ENCODE results near the gene DNAH10. TPM values are rescaled to one million over a fixed set of nuclear protein-coding genes. Genes with fewer than 3 reads are reported as not detected.

The DNAH10 gene
- total RNA-seq, 1 donor from 2014 or later = under 0.01 TPM

DNA sequence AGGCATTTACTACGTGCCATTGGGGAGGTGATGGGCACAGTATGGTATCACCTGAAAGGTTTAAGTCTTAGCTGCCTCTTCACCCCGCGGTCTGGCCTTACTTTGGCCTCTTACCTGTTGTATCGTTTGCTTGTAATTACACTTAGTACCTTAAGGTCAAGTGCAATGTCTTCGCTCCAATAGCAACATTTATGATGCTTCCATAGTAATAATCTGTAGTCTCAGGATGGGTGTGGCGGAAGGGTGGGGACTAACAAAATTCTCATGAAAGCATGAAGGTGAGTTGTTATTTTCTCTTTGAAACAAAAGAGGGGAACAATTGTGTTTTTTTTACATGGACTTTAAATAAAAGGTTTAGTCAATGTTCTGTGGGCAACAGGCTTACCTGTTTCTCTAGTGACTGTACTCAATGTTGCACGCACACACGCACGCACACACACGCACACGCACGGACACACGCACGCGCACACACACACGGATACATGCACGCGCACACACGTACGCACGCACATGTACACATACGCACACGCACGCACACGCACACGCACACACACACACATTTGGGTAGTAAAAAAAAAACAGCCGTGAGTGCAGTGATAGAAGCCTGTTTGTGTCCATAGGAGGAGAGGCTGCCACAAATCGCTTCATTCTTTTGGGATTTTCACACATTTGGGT is 91.4 kb downstream of the DNAH10 start:
- no peaks in the 10 kb centered on the region for H3K36me3 ChIP-seq (ENCODE audit: control insufficient read depth, insufficient read depth, low read length)
- TF ChIP-seq, protein P1, sequence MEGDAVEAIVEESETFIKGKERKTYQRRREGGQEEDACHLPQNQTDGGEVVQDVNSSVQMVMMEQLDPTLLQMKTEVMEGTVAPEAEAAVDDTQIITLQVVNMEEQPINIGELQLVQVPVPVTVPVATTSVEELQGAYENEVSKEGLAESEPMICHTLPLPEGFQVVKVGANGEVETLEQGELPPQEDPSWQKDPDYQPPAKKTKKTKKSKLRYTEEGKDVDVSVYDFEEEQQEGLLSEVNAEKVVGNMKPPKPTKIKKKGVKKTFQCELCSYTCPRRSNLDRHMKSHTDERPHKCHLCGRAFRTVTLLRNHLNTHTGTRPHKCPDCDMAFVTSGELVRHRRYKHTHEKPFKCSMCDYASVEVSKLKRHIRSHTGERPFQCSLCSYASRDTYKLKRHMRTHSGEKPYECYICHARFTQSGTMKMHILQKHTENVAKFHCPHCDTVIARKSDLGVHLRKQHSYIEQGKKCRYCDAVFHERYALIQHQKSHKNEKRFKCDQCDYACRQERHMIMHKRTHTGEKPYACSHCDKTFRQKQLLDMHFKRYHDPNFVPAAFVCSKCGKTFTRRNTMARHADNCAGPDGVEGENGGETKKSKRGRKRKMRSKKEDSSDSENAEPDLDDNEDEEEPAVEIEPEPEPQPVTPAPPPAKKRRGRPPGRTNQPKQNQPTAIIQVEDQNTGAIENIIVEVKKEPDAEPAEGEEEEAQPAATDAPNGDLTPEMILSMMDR (IDR thresholded peaks at IDR 0.05; ENCODE audit: insufficient read depth, low read length, severe bottlenecking) = no peak
- H3K4me3 ChIP-seq (ENCODE audit: low read depth, low read length) = no peak overlapping the region
- DNase-seq (ENCODE audit: low read depth) (no peak), FAIRE-seq (no peak)
- peaks cover 2% of the 10 kb centered on the region for H3K27me3 ChIP-seq (ENCODE audit: control insufficient read depth, insufficient read depth, low read length)

DNA sequence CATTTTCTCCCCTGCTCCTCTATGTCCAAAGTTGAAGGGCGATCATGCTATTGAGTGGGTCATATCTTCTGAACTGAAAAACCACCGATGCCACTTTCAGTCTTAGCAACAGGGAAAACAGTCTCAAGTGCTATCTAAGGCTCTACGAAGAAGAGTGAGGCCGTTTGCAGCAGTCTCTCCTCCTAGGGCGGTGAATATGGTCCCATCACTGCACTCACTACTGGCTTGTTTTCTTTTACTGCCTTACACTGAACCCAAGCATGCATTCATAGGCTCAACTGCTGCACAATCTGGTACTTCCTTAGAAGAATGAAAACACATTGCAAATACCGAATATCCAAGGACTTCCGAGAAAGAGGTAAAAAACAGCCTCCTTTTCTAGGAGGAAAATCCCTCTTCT is 92.1 kb downstream of the DNAH10 start:
- no peak for DNase-seq (ENCODE audit: low read depth)
- H3K27me3 ChIP-seq (ENCODE audit: control insufficient read depth, insufficient read depth, low read length) = peaks cover 2% of the 10 kb centered on the region
- H3K4me3 ChIP-seq (ENCODE audit: low read depth, low read length) = no peak overlapping the region
- TF ChIP-seq, protein P1 (IDR thresholded peaks at IDR 0.05; ENCODE audit: insufficient read depth, low read length, severe bottlenecking) = no peak
- H3K36me3 ChIP-seq (ENCODE audit: control insufficient read depth, insufficient read depth, low read length) = no peaks in the 10 kb centered on the region
- FAIRE-seq = no peak

DNA sequence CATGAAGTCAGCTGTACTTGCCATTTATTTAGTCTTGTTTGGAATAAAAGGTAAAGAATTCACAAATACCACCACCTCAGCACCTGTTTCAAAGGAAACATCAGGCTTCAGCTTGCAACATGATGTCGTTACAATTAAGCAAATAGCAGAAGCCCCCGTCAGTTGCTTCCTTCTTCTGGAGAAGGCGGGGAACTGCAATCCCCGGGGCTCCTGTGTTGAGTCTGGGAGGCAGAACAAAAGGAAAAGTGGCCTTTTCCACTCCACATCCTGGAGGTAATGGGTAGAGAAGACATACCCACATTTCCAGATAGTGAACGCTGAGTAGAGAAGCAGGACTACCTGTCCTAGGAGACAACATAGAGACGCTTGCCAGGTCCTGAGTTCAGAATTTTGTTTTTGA is 92.8 kb downstream of the DNAH10 start:
- FAIRE-seq (no peak), DNase-seq (ENCODE audit: low read depth) (no peak)
- H3K27me3 ChIP-seq (ENCODE audit: control insufficient read depth, insufficient read depth, low read length) = no peaks in the 10 kb centered on the region
- TF ChIP-seq, protein P1 (IDR thresholded peaks at IDR 0.05; ENCODE audit: insufficient read depth, low read length, severe bottlenecking) = no peak
- no peak overlapping the region for H3K4me3 ChIP-seq (ENCODE audit: low read depth, low read length)
- H3K36me3 ChIP-seq (ENCODE audit: control insufficient read depth, insufficient read depth, low read length) = no peaks in the 10 kb centered on the region

DNA sequence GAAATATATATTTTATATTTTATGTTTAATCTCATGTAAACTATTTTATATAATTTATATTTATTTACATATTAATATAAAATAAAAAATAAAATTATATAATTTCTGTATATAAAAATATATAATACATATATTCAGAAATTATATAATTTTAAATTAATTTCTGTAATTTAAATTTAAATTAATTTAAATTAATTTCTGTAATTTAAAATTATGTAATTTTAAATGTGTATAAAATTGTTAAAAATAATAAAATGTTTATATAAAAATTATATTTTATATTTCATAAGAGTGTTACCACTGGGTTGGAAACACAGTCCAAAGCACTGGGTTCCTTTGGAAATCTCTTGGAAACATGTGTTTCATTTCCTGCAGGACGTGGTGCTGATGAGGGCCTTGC is 94.6 kb downstream of the DNAH10 start:
- FAIRE-seq (no peak), DNase-seq (ENCODE audit: low read depth) (no peak)
- no peak overlapping the region for H3K4me3 ChIP-seq (ENCODE audit: low read depth, low read length)
- no peaks in the 10 kb centered on the region for H3K36me3 ChIP-seq (ENCODE audit: control insufficient read depth, insufficient read depth, low read length)
- H3K27me3 ChIP-seq (ENCODE audit: control insufficient read depth, insufficient read depth, low read length) = no peaks in the 10 kb centered on the region
- TF ChIP-seq, protein P1 (IDR thresholded peaks at IDR 0.05; ENCODE audit: insufficient read depth, low read length, severe bottlenecking) = no peak

DNA sequence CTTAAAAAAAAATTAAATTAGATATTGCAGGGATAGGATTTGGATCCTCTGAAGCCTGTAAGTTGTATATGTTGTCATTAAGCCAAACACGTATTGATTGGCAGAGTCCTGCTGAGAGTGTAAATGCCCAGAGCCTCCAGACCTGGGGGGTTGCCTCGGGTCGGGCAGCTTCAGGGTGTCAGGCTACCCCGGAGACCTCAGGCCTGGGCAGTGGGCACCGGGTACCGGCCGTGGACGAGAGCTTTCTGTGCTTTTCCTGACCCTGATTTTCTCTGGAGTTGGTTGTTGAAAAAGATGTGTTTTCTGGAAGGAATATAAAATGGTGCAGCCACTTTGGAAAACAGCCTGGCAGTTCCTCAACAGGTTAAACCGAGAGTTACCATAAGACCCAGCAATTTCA is 96.1 kb downstream of the DNAH10 start:
- FAIRE-seq = no peak
- H3K27me3 ChIP-seq (ENCODE audit: control insufficient read depth, insufficient read depth, low read length) = no peaks in the 10 kb centered on the region
- H3K4me3 ChIP-seq (ENCODE audit: low read depth, low read length) = no peak overlapping the region
- no peak for DNase-seq (ENCODE audit: low read depth)
- TF ChIP-seq, protein P1 (IDR thresholded peaks at IDR 0.05; ENCODE audit: insufficient read depth, low read length, severe bottlenecking) = no peak
- no peaks in the 10 kb centered on the region for H3K36me3 ChIP-seq (ENCODE audit: control insufficient read depth, insufficient read depth, low read length)

DNA sequence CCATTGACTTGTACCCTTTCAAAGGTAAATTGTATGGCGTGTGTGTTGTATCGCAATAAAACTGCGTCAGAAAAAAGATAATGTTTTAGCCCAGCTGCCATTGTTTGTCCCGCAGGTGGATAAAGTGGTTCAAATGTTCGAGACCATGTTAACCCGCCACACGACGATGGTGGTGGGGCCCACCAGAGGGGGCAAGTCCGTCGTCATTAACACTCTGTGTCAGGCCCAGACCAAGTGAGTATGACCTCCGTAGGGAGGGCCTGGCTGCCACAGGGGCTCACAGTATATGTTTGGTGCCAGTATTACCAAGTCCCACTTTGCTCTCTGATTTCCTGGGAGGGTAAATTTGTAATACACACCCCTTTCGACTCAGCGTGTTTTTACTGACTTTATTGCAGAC is 96.9 kb downstream of the DNAH10 start:
- no peaks in the 10 kb centered on the region for H3K27me3 ChIP-seq (ENCODE audit: control insufficient read depth, insufficient read depth, low read length)
- TF ChIP-seq, protein P1 (IDR thresholded peaks at IDR 0.05; ENCODE audit: insufficient read depth, low read length, severe bottlenecking) = no peak
- H3K4me3 ChIP-seq (ENCODE audit: low read depth, low read length) = no peak overlapping the region
- DNase-seq (ENCODE audit: low read depth) (no peak), FAIRE-seq (no peak)
- H3K36me3 ChIP-seq (ENCODE audit: control insufficient read depth, insufficient read depth, low read length) = no peaks in the 10 kb centered on the region
